AG04450 (cell line): Measurements from ENCODE around the gene CPB2. TPM values are rescaled to one million over a fixed set of nuclear protein-coding genes. Genes with fewer than 3 reads are reported as not detected.

ENCODE experiments used
- CTCF ChIA-PET: fragments of 300-600, 350-600 bp; formaldehyde crosslinking; extraction: SDS; loops from one replicate; lab custom pipeline; 2022; ENCODE audit warnings: antibody characterized with exemption, inconsistent platforms; lab: Charles Lee
- POLR2A ChIA-PET: fragments of 350-600 bp; formaldehyde crosslinking; extraction: SDS; loops from one replicate; lab custom pipeline; 2021; ENCODE audit warnings: antibody characterized with exemption, inconsistent platforms; lab: Yijun Ruan, JAX
- DNase-seq: peaks from one replicate; pipeline ENCODE4 v3.0.0-alpha.2; 2011; ENCODE audit warnings: low read depth, low spot score
- H3K27ac ChIP-seq: one replicate; pipeline ENCODE4 v1.5.1; 2012; ENCODE audit warnings: low read depth, low read length, control low read depth
- H3K27me3 ChIP-seq: one replicate; pipeline ENCODE4 v1.6.0; 2012; ENCODE audit warnings: low read length; ENCODE audit not compliant: control insufficient read depth, insufficient read depth
- H3K4me3 ChIP-seq: 2 replicates; pipeline ENCODE4 v1.5.1; 2011; ENCODE audit warnings: mild to moderate bottlenecking, low read depth, low read length, control low read depth
- H3K9me3 ChIP-seq: 2 replicates; pipeline ENCODE4 v1.5.1; 2012; ENCODE audit warnings: low read length; ENCODE audit not compliant: control insufficient read depth, insufficient read depth
- CTCF ChIP-seq: IDR thresholded peaks from 2 replicates; pipeline ENCODE4 v1.5.1; 2011; ENCODE audit warnings: low read depth, low read length, control low read depth, inconsistent platforms
- polyA plus RNA-seq: library from polyadenylated mRNA; depleted of rRNA; stranded (reverse); fragments of >200 nt; gene quantifications from 2 replicates; pipeline ENCODE4 v1.2.3, GENCODE V29; 2011

CPB2 gene
- polyA plus RNA-seq, 1 experiment: not detected

- Histone ChIP-seq H3K27ac (peak overlapping the region; percentile 83), H3K4me3 (peak overlapping the region; percentile 94), H3K9me3 (peaks cover 2% of the 10 kb centered on the region; the same call in 1 of the 2 replicates), H3K27me3 (no peaks in the 10 kb centered on the region)
- TF ChIP-seq CTCF: no peak
- ChIA-PET POLR2A (interaction anchor here (0.6 to 0.7 kb wide), 4 partner anchors 12 to 81 kb away, joined by 3 to 4 read pairs (median 3); no protein-coding TSS in a partner anchor), CTCF (interaction anchor here (0.6 to 1.6 kb wide), 5 partner anchors 9 to 222 kb away, joined by 3 to 5 read pairs (median 3); no protein-coding TSS in a partner anchor)
- DNase-seq: no peak
These were observed 52.9 kb downstream of the CPB2 start for GRCh38 chr13:46051968-46052318.

DNA sequence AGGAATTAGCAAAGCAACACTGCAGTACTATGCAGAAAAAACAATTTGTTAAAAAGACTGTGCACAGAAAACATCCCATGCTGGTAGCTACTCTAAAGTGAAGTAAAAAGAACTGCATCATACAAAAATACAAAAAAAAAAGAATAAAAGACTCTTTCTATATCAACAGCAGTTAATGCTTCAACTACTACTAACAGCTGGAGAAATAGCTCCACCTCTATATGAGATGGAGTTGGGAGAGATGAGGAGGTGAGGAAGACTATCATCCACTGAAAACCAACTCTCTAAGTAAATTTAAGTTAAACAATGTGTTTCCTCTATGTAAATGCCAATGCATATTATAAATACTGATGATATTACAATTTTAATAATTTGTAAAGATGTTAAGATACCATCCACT is 54.1 kb downstream of the CPB2 start:
- POLR2A ChIA-PET: no interaction called here
- no peak for TF ChIP-seq CTCF
- peaks cover 2% of the 10 kb centered on the region; the same call in 1 of the 2 replicates for H3K9me3 ChIP-seq
- CTCF ChIA-PET: interaction anchor here (1.0 kb wide), 1 partner anchor 11 kb away, joined by 3 read pairs; no protein-coding TSS in a partner anchor
- H3K27ac ChIP-seq: no peak overlapping the region
- DNase-seq: no peak
- no peaks in the 10 kb centered on the region for H3K27me3 ChIP-seq
- H3K4me3 ChIP-seq: peak overlapping the region; percentile 0; the same call in 1 of the 2 replicates

DNA sequence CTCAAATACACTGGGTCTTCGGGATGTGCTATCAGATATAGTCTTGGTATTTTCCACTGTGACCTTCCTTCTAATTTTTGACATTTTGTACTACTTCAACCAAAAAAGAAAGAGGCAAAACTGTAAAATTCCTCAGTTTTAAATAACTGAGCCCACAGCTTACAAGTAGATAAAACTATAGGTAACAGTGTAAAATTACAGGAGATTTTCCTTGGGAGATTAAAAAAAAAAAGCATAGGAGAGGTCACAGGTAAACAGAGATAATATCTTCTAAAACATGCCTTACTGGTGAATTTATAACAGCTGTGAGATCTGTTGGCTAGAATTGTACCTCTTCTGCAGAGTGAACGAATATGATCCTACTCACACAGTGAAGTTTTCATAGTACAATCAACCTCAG is 59.4 kb downstream of the CPB2 start:
- TF ChIP-seq CTCF: no peak
- H3K27ac ChIP-seq: no peak overlapping the region
- H3K9me3 ChIP-seq: no peaks in the 10 kb centered on the region
- POLR2A ChIA-PET: no interaction called here
- DNase-seq: no peak
- CTCF ChIA-PET: no interaction called here
- H3K4me3 ChIP-seq: no peak overlapping the region
- no peaks in the 10 kb centered on the region for H3K27me3 ChIP-seq

DNA sequence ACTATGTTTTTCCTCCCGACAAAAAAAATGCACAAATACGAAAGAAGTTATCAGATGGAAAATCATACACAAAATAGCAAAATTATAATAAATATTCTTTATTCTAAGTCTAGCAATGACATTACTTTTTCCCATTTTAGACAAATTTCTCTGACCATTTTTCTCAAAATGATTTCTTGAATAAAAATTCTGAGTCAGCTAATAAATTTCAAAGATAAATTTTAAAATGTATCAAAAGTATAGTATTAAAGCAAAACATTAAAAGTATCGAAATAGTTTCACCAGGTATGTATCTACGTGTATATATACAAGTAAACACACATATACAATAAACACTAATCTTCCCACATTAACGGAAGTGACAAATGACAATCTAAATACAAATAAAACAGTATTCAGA is 61.2 kb downstream of the CPB2 start:
- CTCF ChIA-PET: no interaction called here
- Histone ChIP-seq H3K9me3 (no peaks in the 10 kb centered on the region), H3K27ac (no peak overlapping the region), H3K4me3 (no peak overlapping the region), H3K27me3 (no peaks in the 10 kb centered on the region)
- POLR2A ChIA-PET: no interaction called here
- no peak for TF ChIP-seq CTCF
- no peak for DNase-seq

DNA sequence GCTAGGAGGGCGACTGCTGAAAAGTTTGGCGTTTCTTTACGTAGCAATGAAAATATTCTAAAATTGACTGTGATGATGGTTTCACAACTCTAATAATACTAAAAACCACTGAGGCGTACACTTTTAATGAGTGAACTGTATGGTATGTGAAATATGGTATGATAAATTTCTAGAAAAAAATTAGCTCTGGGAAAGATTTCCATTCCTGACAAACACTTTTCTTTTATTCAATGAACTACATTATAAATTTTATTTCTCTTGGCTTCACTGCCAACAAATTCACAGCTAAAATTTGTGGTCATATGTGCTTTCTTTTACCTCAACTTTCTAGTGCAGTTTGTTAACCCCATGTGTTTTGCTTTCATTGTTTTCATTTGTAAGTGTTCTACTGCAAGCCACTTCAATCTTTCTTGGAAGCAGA is 63.4 kb downstream of the CPB2 start:
- Histone ChIP-seq H3K27ac (no peak overlapping the region), H3K9me3 (no peaks in the 10 kb centered on the region), H3K4me3 (no peak overlapping the region), H3K27me3 (no peaks in the 10 kb centered on the region)
- ChIA-PET CTCF (no interaction called here), POLR2A (no interaction called here)
- no peak for DNase-seq
- TF ChIP-seq CTCF: no peak
